HG03060 (cell line): ENCODE measurements around the gene DPEP1.

ENCODE experiments used
- ATAC-seq: cut with Tn5 transposase; IDR thresholded peaks from one replicate; pipeline ENCODE4 v1.9.1; 2021; ENCODE audit warnings: low read depth, moderate number of reproducible peaks; ENCODE audit not compliant: unreplicated experiment

The DPEP1 gene

GRCh38 chr16:89596061-89596689 is 17.3 kb upstream of the DPEP1 start:
- no peak for ATAC-seq

GRCh38 chr16:89596957-89597649 is 16.3 kb upstream of the DPEP1 start:
- no peak for ATAC-seq

GRCh38 chr16:89598199-89598598 is 15.2 kb upstream of the DPEP1 start:
- ATAC-seq, result no peak

- no peak for ATAC-seq
Observed at GRCh38 chr16:89599451-89599858, 14.0 kb upstream of the DPEP1 start.

GRCh38 chr16:89599902-89600301 is 13.5 kb upstream of the DPEP1 start:
- no peak for ATAC-seq

GRCh38 chr16:89600427-89600826 is 13.0 kb upstream of the DPEP1 start:
- ATAC-seq, result no peak

GRCh38 chr16:89600956-89601355 is 12.5 kb upstream of the DPEP1 start:
- no peak for ATAC-seq

GRCh38 chr16:89601906-89602272 is 11.6 kb upstream of the DPEP1 start:
- no peak for ATAC-seq

GRCh38 chr16:89602273-89602951 is 11.0 kb upstream of the DPEP1 start:
- ATAC-seq, result no peak

GRCh38 chr16:89602952-89603590 is 10.4 kb upstream of the DPEP1 start:
- no peak for ATAC-seq

GRCh38 chr16:89604764-89605163 is 8.7 kb upstream of the DPEP1 start:
- no peak for ATAC-seq

- no peak for ATAC-seq
Observed at GRCh38 chr16:89605186-89605970, 8.1 kb upstream of the DPEP1 start.

GRCh38 chr16:89606006-89606405 is 7.4 kb upstream of the DPEP1 start:
- no peak for ATAC-seq

- no peak for ATAC-seq
Observed at GRCh38 chr16:89607453-89607852, 6.0 kb upstream of the DPEP1 start.

GRCh38 chr16:89607937-89608740 is 5.3 kb upstream of the DPEP1 start:
- no peak for ATAC-seq

GRCh38 chr16:89610108-89610453 is 3.4 kb upstream of the DPEP1 start:
- ATAC-seq, result no peak

- ATAC-seq, result no peak
Observed at GRCh38 chr16:89612415-89613166, 851 bp upstream of the DPEP1 start.

- no peak for ATAC-seq
Observed at GRCh38 chr16:89613954-89614459, 565 bp downstream of the DPEP1 start.

- ATAC-seq, result no peak
Observed at GRCh38 chr16:89615176-89615575, 1.7 kb downstream of the DPEP1 start.
